NCI-H1092 treated with DMSO at 0.1 percent for 48 hours (cell line): Measurements from ENCODE around the gene SOX6.
A peak's percentile ranks its signal among the peaks of the same experiment; 100 is the strongest.

ENCODE experiments used
- DNase-seq: peaks from one replicate; lab custom pipeline; 2025; lab: John Stamatoyannopoulos, UW

The SOX6 gene

DNA sequence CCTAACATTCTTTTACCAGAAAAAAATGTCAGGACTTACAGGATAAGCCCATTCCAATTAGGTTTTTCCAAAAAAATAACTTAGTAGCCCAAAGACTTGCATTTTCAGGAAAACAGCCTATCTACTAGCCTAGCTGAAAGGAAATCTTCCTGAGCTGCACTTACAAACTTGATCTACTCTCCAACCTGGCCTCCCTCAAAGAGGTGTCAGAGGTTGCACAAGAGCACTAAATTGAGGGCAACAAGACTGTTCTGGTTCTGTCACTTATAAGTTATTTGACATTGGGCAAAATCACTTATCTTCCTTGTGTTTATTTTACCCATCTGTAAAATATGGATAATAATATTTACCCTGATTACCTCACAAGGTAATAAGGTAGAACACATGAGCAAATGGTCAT lies 7.9 kb upstream of the SOX6 start:
- peak; percentile 51 for DNase-seq

DNA sequence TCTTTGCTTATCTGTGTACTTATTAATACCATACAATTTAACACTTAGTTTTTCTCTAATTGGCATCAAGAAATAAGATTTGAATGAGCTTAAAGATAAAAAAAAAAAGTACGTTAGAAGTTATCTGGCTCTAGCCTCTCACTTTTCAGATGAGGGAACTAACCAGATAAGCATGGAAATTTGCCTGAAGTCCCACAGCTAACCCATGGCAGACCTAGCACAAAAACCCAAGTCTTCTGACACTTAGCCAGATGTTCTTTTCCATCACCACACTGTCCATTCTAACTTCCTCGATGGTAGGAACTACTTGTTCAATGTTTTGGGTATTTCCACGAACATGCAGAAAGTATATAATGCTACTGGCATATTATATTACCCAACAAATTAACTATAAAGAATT lies 7.4 kb upstream of the SOX6 start:
- no peak for DNase-seq

GRCh38 chr11:16361108-16361865 lies 4.9 kb upstream of the SOX6 start:
- DNase-seq = peak; percentile 13

- no peak for DNase-seq
These were observed 3.0 kb upstream of the SOX6 start for GRCh38 chr11:16359369-16359768.

DNA sequence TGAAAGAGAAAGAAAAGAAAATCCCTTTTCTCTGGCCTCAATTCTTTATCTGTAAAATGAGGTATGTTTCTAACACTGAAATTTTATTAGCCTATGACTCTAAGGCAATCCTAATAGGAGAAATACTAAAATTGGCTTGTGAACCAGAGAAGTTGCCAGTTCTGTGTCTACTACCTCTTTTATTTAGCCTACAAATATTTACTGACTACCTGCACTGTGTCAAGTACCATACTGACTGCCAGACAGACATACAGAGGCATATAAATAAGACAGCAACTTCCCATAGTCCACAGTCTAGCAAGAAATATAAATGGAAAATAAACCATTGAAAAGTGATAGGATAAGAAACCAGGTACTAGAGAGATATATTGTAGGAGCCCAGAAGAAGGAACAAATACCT lies 2.4 kb upstream of the SOX6 start:
- DNase-seq = no peak

DNA sequence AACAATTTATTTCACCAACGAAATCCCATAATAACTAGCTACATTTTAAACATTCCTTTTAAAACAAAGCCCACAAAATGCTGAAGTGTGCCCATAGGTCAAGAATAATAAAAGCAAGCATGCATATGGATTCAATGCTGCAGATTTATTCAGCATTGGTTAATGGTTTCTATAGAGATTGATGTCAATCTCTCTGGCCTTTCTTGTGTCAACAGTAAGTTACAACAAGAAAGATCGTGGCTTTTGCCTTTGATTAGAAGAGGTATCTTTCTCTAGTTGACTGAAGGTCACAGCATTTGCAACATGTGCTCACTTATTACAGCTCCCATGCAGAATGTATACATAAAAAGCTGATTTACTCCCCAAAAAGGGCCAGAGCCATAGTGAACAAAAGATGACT lies 1.4 kb upstream of the SOX6 start:
- DNase-seq = peak; percentile 44

DNA sequence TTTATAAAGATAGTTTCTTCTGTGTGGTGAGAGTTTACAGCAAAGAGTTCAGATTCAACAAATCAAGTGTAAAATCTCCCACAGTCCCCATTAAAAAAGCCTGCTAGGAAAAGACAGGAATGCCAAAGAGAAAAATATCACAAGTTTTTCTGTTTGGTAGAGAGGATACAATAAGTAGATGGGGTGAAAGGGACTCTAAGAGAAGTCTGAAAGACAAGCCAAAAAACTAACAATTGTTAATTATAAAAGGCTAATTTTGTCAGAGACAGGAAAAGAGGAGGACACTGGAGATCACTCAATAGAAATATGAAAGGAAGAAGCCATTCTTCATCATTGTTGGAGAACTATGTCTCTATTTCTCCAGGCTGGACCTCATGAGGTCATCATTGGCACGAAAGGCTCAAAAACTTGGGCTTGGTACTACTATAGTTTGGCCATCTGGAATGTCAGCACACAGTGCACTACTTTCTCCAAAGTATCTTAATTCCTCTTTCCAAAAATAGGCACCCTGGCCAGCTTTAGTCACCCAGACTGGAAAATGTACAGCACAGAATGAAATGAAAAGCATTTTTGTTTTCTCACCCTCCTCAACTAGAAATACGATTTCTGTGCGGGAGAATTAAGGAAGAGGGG lies 531 bp upstream of the SOX6 start:
- DNase-seq = no peak

DNA sequence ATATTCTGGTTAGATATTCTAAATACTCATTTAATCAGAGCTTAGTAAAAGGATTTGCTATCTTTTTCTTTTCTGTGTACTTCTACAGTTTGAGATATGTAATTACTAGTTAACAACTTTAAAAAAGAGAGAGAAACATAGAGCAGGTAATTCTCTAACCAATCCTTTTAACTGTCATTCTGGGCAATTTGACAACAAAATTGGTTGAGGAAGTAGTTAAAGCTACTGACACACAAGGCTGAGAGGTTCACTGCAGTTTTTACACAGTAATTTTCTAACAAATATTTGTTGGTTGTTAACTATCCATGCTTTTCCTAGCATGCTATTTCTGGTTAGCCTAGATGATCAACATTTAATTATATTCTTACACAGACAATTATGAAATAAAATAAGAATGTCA lies 3.6 kb downstream of the SOX6 start:
- peak; percentile 78 for DNase-seq

- DNase-seq = no peak
These were observed 6.2 kb downstream of the SOX6 start for GRCh38 chr11:16350125-16350524.

GRCh38 chr11:16347928-16348685 lies 8.2 kb downstream of the SOX6 start:
- DNase-seq = peak; percentile 77

- DNase-seq = no peak
These were observed 9.4 kb downstream of the SOX6 start for GRCh38 chr11:16346975-16347374.

DNA sequence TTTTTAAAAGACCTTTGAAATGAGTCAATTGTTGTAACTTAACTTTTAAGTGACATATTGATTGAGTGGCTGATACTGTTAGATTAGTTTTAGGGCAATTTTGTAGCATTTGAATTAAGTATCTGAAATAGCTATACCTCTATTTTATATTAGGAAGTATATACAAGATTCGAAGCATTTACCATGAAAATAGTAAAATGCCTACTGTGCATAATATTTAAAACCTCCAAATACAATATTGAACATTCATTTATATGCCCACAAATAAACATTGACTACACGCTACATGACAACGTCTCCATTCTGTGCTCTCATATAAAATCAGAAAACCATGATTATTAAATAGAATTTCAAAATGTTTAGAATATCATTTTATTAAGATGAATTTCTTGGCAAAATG lies 14.5 kb downstream of the SOX6 start:
- no peak for DNase-seq

DNA sequence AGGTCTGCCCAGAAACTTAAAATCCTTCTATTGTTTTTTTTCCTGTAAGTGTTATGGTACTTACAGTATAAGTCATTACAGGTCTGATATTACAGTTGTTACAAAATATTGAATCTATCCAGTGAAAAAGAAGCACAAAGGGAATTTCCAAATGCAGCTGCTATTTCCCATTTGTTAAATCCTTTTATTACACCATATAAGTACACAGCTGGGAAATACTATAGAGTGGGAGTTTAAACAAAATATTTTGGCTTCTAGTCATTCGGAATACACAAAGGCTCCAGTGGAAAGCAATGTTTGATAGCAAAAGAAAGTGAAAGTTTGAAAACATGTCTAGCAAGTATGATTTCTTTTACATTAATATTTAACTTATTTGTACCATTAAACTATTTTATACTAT lies 18.0 kb downstream of the SOX6 start:
- DNase-seq = no peak

DNA sequence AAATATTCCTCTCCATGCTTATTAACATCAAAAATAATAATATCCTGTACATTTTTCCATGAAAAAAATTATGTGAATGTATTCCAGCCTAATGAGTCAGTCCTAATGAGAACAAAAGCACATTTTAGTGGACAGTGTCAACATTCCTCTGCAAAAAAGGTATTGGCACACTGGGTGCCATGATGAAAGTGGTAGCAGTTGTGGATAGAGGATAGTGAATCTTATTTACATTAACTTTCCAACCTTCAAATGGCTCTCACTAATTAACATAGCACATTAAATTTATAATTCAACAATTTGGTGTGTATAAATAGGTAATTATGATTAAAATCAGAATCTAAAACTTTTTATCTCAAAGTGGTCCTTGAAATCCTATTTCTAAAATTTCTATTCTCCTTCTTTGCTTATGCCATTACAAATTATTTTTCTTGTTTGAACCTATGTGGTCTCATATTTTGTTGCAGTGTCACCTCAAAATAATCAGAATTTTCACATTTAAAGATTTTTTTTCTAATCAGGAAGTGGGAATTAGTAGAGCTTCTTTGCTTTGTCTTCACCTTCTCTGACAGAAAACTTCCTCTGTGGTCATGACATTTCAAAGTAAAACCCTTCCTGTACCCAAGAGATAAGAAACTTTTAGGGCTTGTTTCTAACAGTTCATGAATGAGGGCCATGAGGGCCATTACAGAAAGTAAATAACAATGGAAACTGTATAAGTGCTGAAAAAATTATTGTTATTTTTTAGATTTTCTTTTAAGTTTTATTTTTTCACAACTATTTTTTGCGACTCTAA lies 18.7 kb downstream of the SOX6 start:
- DNase-seq = no peak

DNA sequence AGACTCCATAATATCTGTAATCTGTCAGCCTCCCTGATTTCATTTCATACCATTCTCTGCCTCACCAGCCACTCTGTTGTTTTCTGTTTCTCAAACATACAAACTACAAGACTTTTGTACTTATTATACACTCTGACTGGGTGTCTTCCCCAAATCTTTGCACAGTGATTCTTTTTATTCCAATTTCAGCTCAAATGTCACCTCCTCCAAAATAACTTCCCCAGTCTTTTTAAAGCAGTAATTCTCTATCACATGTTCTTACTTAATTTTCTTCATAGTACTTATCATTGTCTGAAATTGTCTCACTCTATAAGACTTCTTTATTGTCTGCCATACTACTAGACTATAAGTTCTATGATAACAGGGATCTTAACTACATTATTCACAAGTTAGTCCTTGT lies 19.6 kb downstream of the SOX6 start:
- no peak for DNase-seq

DNA sequence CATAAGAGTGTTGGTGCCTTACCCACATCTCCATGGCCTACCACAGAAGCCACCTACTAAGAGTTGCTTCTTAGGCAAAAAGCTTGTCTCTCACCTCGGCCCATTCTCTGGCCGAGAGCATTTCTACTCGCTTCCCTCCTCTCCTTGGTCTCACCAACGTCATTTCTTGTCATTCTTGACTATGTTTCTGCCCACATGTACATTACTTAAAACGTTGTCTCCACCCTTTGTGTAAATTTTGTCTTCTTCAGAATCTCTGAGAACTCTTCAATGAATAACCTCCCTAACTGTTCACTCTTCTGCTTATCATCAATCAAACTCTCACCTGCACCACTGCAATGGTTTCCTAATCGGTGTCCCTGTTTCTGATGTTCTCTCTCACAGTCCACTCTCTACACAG lies 20.1 kb downstream of the SOX6 start:
- no peak for DNase-seq

DNA sequence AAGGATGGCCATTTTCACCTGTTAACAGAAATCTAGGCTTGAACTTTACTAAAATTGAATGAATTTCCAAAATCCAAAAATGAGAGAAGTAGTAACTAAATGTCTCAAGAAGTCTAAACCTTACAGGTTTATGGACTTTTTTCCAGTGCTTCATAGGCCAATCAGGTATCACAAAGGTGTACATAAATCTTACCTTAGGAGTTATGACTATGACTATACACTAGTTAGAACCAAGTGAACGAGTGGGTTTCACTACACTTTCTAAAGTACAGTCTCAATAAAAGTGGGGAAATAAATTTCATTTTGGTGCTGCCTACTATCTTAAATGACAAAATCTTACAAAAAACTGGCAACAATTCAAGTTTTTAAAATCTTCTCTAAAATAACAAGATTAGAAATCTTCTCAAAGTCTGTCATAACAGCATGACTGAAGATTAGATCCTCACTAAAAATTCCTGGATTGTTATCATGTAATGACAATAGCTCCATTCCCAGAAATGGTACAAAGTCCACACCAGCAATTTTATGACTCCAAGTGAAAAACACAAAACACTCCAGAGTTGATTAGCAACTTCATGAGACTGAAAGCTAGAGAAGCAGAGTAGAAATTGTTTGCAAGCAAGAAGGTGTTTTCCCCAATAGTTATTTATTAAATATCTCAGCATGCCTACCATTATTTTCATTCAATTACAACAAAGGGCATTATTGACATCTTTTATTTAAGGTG lies 20.9 kb downstream of the SOX6 start:
- no peak for DNase-seq

DNA sequence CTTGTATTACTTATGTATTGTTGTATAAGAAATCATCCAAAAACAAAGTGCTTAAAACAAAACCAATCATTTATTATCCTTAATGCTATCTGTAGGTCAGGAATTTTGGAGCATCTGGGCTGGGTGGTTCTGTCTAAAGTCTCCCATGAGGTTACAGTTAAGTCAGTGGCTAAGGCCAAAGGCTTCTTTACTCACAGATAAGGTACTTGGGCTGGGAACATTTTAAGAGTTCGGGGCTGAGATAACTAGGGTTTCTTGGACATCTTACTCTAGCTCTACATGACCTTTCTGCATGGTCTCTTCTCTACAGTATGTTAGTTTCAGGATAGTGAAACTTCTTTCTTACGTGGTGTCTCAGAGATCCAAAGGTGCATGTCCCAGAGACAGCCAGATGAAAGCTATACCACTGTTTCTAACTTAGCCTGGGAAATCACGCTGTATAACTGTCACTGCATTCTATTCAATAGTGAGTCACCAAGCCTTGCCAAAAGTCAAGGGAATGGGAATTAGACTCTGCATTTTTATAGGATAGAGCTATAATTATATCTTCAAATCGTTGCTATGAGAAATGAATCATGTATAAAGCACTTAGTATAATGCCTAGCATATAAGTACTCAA lies 29.6 kb downstream of the SOX6 start:
- DNase-seq = no peak

DNA sequence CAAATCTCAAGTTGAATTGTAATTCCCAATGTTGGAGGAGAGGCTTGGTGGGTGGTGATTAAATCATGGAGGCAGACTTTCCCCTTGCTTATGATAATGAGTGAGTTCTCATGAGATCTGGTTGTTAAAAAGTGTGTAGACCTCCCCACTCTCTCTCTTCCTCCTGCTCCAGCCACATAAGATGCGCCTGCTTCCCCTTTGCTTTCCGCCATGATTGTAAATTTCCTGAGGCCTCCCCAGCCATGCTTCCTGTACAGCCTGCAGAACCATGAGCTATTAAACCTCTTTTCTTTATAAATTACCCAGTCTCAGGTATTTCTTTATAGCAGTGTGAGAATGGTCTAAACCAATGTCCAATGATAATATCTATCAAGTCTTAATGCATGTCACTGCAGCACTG lies 34.2 kb downstream of the SOX6 start:
- no peak for DNase-seq

DNA sequence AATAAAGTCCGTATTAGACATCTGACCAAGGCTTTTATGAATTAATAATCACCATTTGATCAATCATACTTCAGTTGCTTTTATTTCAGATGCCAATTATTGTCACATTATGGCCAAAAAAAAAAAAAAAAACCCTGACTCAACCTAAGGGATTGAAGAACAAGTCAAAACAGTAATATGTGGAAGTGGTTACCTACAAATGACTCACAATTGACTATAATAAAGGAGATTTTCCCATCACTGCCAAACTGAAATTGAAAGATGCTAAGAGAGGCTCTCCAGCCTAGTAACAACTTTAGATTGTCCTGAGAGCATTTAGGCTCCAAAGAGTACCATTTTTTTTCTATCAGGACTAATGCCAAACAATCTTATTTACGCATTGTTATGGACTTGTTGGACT lies 35.2 kb downstream of the SOX6 start:
- no peak for DNase-seq

GRCh38 chr11:16318320-16318719 lies 38.0 kb downstream of the SOX6 start:
- DNase-seq = no peak
